Esophagus muscularis mucosa (tissue), 3 donors: ENCODE measurements around the gene NTPCR.

ENCODE experiments used
- POLR2A ChIP-seq: fragments of 450-650 bp; IDR thresholded peaks from one replicate; pipeline ENCODE4 v1.6.1; 2017; ENCODE audit warnings: antibody characterized with exemption, moderate library complexity, mild to moderate bottlenecking, low read depth
- TF ChIP-seq, protein P1 (sequence below), 3 experiments: fragments of 200-600 bp in 2 of 3; fragments of 450-650 bp in 1 of 3; sonication (generic) in 2 of 3; IDR thresholded peaks; one replicate each; pipeline ENCODE4 v1.5.1; 2017 to 2019; ENCODE audit warnings: antibody characterized with exemption in 3 of 3, mild to moderate bottlenecking in 2 of 3, moderate library complexity in 1 of 3

DNA sequence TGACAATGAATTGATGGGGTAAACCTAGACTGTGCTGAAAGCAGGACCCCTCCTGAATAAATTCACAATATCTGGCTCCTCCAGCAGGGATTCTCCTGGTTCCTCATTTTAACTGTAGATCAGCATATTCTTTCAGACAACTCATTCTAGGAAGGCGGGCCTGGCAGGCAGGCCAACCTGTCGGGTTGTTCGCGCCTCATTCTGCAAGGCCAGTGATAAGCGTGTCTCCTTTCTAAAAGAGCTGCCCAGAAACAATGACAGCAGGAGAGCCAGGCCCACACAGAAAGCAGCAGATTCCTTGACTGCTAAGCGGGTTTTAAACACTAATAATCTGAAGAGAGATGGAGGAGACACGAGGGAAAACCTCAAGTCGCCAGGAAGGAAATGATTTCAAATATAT is 70.0 kb downstream of the NTPCR start:
- TF ChIP-seq, protein P1, sequence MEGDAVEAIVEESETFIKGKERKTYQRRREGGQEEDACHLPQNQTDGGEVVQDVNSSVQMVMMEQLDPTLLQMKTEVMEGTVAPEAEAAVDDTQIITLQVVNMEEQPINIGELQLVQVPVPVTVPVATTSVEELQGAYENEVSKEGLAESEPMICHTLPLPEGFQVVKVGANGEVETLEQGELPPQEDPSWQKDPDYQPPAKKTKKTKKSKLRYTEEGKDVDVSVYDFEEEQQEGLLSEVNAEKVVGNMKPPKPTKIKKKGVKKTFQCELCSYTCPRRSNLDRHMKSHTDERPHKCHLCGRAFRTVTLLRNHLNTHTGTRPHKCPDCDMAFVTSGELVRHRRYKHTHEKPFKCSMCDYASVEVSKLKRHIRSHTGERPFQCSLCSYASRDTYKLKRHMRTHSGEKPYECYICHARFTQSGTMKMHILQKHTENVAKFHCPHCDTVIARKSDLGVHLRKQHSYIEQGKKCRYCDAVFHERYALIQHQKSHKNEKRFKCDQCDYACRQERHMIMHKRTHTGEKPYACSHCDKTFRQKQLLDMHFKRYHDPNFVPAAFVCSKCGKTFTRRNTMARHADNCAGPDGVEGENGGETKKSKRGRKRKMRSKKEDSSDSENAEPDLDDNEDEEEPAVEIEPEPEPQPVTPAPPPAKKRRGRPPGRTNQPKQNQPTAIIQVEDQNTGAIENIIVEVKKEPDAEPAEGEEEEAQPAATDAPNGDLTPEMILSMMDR (IDR thresholded peaks at IDR 0.05) = no peak
- TF ChIP-seq POLR2A = no peak
